PC-9 (cell line): ENCODE data around the gene MALRD1. TPM values are rescaled to one million over a fixed set of nuclear protein-coding genes. Genes with fewer than 3 reads are reported as not detected.

Source experiments
- BruUV-seq: library from RNA; stranded (reverse); fragments of 400-500 nt; replicated peaks from 2 replicates; lab custom pipeline; 2021; lab: Mats Ljungman, UMichigan
- CTCF ChIA-PET: fragments of 300-600 bp; sonication (Branson Sonifier 250); formaldehyde crosslinking; loops from one replicate; lab custom pipeline; 2022; ENCODE audit warnings: antibody characterized with exemption; lab: Charles Lee
- POLR2A ChIA-PET: fragments of 300-600 bp; sonication (Branson Sonifier 250); formaldehyde crosslinking; loops from one replicate; lab custom pipeline; 2022; ENCODE audit warnings: antibody characterized with exemption; ENCODE audit not compliant: unreplicated experiment; lab: Charles Lee
- DNase-seq, 2 experiments: peaks; one replicate each; pipeline versions ENCODE4 v3.0.0 to v3.0.0-alpha.2; 2015 to 2022; ENCODE audit warnings: mixed read lengths in 1 of 2
- H2AFZ ChIP-seq: fragments of 200-600 bp; sonication (generic); 2 replicates; pipeline ENCODE4 v1.8.1; 2017; ENCODE audit warnings: antibody characterized with exemption
- H3F3A ChIP-seq: fragments of 200-600 bp; sonication (generic); 2 replicates; pipeline ENCODE4 v1.8.1; 2017; ENCODE audit warnings: antibody characterized with exemption, mild to moderate bottlenecking, low read depth; ENCODE audit not compliant: insufficient read depth
- H3K27ac ChIP-seq: fragments of 200-600 bp; sonication (generic); 2 replicates; pipeline ENCODE4 v1.6.1; 2016; ENCODE audit warnings: mixed run types
- H3K27me3 ChIP-seq: fragments of 200-600 bp; sonication (generic); 2 replicates; pipeline ENCODE4 v1.6.1; 2016; ENCODE audit warnings: low read depth, mixed run types; ENCODE audit not compliant: insufficient read depth
- H3K36me3 ChIP-seq: fragments of 200-600 bp; sonication (generic); 2 replicates; pipeline ENCODE4 v1.6.1; 2016; ENCODE audit warnings: low read depth, mixed run types
- H3K4me1 ChIP-seq: fragments of 200-600 bp; sonication (generic); replicated peaks from 2 replicates; pipeline ENCODE4 v1.6.1; 2016; ENCODE audit warnings: mixed run types; ENCODE audit not compliant: insufficient read depth
- H3K4me2 ChIP-seq: fragments of 200-600 bp; sonication (generic); 2 replicates; pipeline ENCODE4 v1.6.1; 2017; ENCODE audit warnings: mixed run types
- H3K4me3 ChIP-seq: fragments of 200-600 bp; sonication (generic); 2 replicates; pipeline ENCODE4 v1.6.1; 2016; ENCODE audit warnings: mixed run types
- H3K79me2 ChIP-seq: fragments of 200-600 bp; sonication (generic); 2 replicates; pipeline ENCODE4 v1.6.1; 2017; ENCODE audit warnings: low read depth, mixed run types
- H3K9me2 ChIP-seq: fragments of 200-600 bp; sonication (generic); 2 replicates; pipeline ENCODE4 v1.8.1; 2017; ENCODE audit warnings: mild to moderate bottlenecking; ENCODE audit not compliant: insufficient read depth
- H3K9me3 ChIP-seq: fragments of 200-600 bp; sonication (generic); 2 replicates; pipeline ENCODE4 v1.8.1; 2016; ENCODE audit warnings: low read depth; ENCODE audit not compliant: insufficient read depth
- H4K20me1 ChIP-seq: fragments of 200-600 bp; sonication (generic); 2 replicates; pipeline ENCODE4 v1.8.1; 2017; ENCODE audit not compliant: insufficient read depth
- CTCF ChIP-seq: fragments of 200-600 bp; sonication (generic); conservative IDR thresholded peaks from 2 replicates; pipeline ENCODE4 v1.6.1; 2017; ENCODE audit warnings: mixed run types, antibody characterized with exemption, mild to moderate bottlenecking, moderate library complexity
- EZH2 ChIP-seq: fragments of 200-600 bp; sonication (generic); IDR thresholded peaks from 2 replicates; pipeline ENCODE4 v1.8.0; 2017; ENCODE audit warnings: antibody characterized with exemption, low read depth
- intact Hi-C: fragments of 100-400 bp; cut with micrococcal nuclease; formaldehyde crosslinking; loops from one replicate; pipeline ENCODE4 v1.10.0; 2022; ENCODE audit not compliant: unreplicated experiment
- total RNA-seq: library from RNA; stranded (reverse); gene quantifications from 2 replicates; pipeline ENCODE4 v1.2.3, GENCODE V29; 2021

Gene MALRD1
- total RNA-seq, 1 experiment from 2014 or later, result not detected

DNA sequence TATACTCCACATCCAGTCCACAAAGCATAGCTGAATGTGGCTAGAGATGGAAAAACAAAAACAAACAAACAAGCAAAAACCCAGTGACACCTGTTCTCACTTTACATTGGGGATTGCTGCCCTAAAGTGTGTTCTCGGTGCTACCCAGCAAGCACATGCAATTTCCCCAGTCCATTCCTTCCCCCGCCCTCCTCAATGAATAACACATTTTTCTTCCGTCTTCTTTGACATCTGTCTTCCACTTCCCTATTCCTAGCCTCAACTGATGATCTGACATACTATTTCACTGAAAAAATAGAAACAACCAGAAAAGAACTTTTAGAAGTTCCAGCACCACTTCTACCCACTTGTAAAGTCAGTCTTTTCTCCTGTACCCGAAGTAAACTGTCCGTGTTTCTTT lies 147.1 kb downstream of the MALRD1 start:
- intact Hi-C loops, result no loop called here

GRCh38 chr10:19200211-19200610 lies 151.6 kb downstream of the MALRD1 start:
- no peak for TF ChIP-seq CTCF
- TF ChIP-seq EZH2, result no peak
- no TSS peak for BruUV-seq
- Histone ChIP-seq H3K4me3 (no peak overlapping the region), H3K36me3 (no peaks in the 10 kb centered on the region), H3K4me1 (no peaks in the 10 kb centered on the region), H3K27me3 (no peaks in the 10 kb centered on the region), H2AFZ (no peak overlapping the region), H3K4me2 (no peak overlapping the region), H3K9me2 (no peaks in the 10 kb centered on the region), H3K9me3 (no peaks in the 10 kb centered on the region), H3K27ac (no peak overlapping the region), H3F3A (no peaks in the 10 kb centered on the region), H4K20me1 (no peaks in the 10 kb centered on the region), H3K79me2 (no peaks in the 10 kb centered on the region)
- intact Hi-C loops, result no loop called here
- ChIA-PET POLR2A (no interaction called here), CTCF (no interaction called here)
- DNase-seq, result no peak

More for the DNA sequence above, 147.1 kb downstream of the MALRD1 start:
- Histone ChIP-seq H3K36me3 (no peaks in the 10 kb centered on the region), H3F3A (no peaks in the 10 kb centered on the region), H3K79me2 (no peaks in the 10 kb centered on the region), H2AFZ (no peak overlapping the region), H4K20me1 (no peaks in the 10 kb centered on the region), H3K4me3 (no peak overlapping the region), H3K9me3 (no peaks in the 10 kb centered on the region), H3K9me2 (no peaks in the 10 kb centered on the region), H3K4me2 (no peak overlapping the region), H3K27ac (no peak overlapping the region), H3K27me3 (no peaks in the 10 kb centered on the region), H3K4me1 (no peaks in the 10 kb centered on the region)
- ChIA-PET CTCF (no interaction called here), POLR2A (no interaction called here)
- BruUV-seq, result no TSS peak
- no peak for TF ChIP-seq CTCF
- TF ChIP-seq EZH2, result no peak
- DNase-seq, result no peak

- Histone ChIP-seq H3F3A (no peaks in the 10 kb centered on the region), H3K4me1 (no peaks in the 10 kb centered on the region), H3K79me2 (no peaks in the 10 kb centered on the region), H3K4me2 (no peak overlapping the region), H3K4me3 (no peak overlapping the region), H3K27me3 (no peaks in the 10 kb centered on the region), H3K9me3 (no peaks in the 10 kb centered on the region), H3K27ac (no peak overlapping the region), H4K20me1 (no peaks in the 10 kb centered on the region), H2AFZ (no peak overlapping the region), H3K36me3 (no peaks in the 10 kb centered on the region), H3K9me2 (no peaks in the 10 kb centered on the region)
- BruUV-seq, result no TSS peak
- DNase-seq, result no peak
- ChIA-PET CTCF (no interaction called here), POLR2A (no interaction called here)
- TF ChIP-seq EZH2 (no peak), CTCF (no peak)
- intact Hi-C loops, result no loop called here
Observed at GRCh38 chr10:19204246-19204917, 155.8 kb downstream of the MALRD1 start.
